Stomach smooth muscle (tissue), 2 donors: ENCODE measurements around the gene TRIM25.
A peak's percentile ranks its signal among the peaks of the same experiment; 100 is the strongest.

Source experiments
- H3K27ac ChIP-seq: one replicate; pipeline ENCODE4 v1.7.0; 2013; ENCODE audit warnings: mild to moderate bottlenecking, low read length, inconsistent platforms
- H3K27me3 ChIP-seq, 2 donors: one replicate each; pipeline ENCODE4 v1.7.0; 2013; ENCODE audit warnings: low read length in 2 of 2; ENCODE audit not compliant: insufficient read depth in 2 of 2, control insufficient read depth in 1 of 2
- H3K36me3 ChIP-seq, 2 donors: one replicate each; pipeline ENCODE4 v1.7.0; 2013; ENCODE audit warnings: low read length in 2 of 2; ENCODE audit not compliant: control insufficient read depth in 2 of 2, insufficient read depth in 2 of 2
- H3K4me1 ChIP-seq: one replicate; pipeline ENCODE4 v1.7.0; 2013; ENCODE audit warnings: low read length; ENCODE audit not compliant: control insufficient read depth, insufficient read depth
- H3K4me3 ChIP-seq, 2 donors: one replicate each; pipeline ENCODE4 v1.7.0; 2013; ENCODE audit warnings: low read length in 2 of 2
- H3K9ac ChIP-seq, 2 donors: one replicate each; pipeline ENCODE4 v1.7.0; 2013; ENCODE audit warnings: low read length in 2 of 2, mild to moderate bottlenecking in 1 of 2
- H3K9me3 ChIP-seq, 2 donors: one replicate each; pipeline ENCODE4 v1.7.0; 2013; ENCODE audit warnings: low read length in 2 of 2; ENCODE audit not compliant: control insufficient read depth in 2 of 2
- donor health status: healthy.
- donor health status: Pancreatic carcinoma.

The TRIM25 gene

GRCh38 chr17:56926270-56926669, 12.4 kb upstream of the TRIM25 start:
- Histone ChIP-seq H3K4me3 (no peak overlapping the region), H3K9ac (no peak overlapping the region), H3K9me3 (no peaks in the 10 kb centered on the region), H3K27me3 (no peaks in the 10 kb centered on the region), H3K36me3 (no peaks in the 10 kb centered on the region), H3K4me1 (no peaks in the 10 kb centered on the region), H3K27ac (no peak overlapping the region)

- H3K27ac ChIP-seq, result no peak overlapping the region
- H3K4me3 ChIP-seq, result no peak overlapping the region
- H3K4me1 ChIP-seq, result no peaks in the 10 kb centered on the region
- H3K36me3 ChIP-seq, result no peaks in the 10 kb centered on the region
- H3K9me3 ChIP-seq, result no peaks in the 10 kb centered on the region
- H3K27me3 ChIP-seq, result no peaks in the 10 kb centered on the region
- H3K9ac ChIP-seq, result no peak overlapping the region
Observed at GRCh38 chr17:56925088-56925487, 11.2 kb upstream of the TRIM25 start.

- no peaks in the 10 kb centered on the region for H3K36me3 ChIP-seq
- H3K9ac ChIP-seq, result no peak overlapping the region
- peaks cover 11% of the 10 kb centered on the region for H3K4me1 ChIP-seq
- no peak overlapping the region for H3K4me3 ChIP-seq
- no peaks in the 10 kb centered on the region for H3K9me3 ChIP-seq
- no peaks in the 10 kb centered on the region for H3K27me3 ChIP-seq
- H3K27ac ChIP-seq, result no peak overlapping the region
Observed at GRCh38 chr17:56919717-56920116, 5.9 kb upstream of the TRIM25 start.

GRCh38 chr17:56918916-56919315, 5.1 kb upstream of the TRIM25 start:
- Histone ChIP-seq H3K4me1 (peaks cover 11% of the 10 kb centered on the region), H3K27me3 (no peaks in the 10 kb centered on the region), H3K9me3 (no peaks in the 10 kb centered on the region), H3K36me3 (no peaks in the 10 kb centered on the region), H3K9ac (no peak overlapping the region), H3K4me3 (no peak overlapping the region), H3K27ac (no peak overlapping the region)

- Histone ChIP-seq H3K27me3 (no peaks in the 10 kb centered on the region), H3K4me3 (no peak overlapping the region), H3K9me3 (no peaks in the 10 kb centered on the region), H3K4me1 (peaks cover 19% of the 10 kb centered on the region), H3K27ac (no peak overlapping the region), H3K9ac (no peak overlapping the region), H3K36me3 (no peaks in the 10 kb centered on the region)
Observed at GRCh38 chr17:56917559-56918296, 3.9 kb upstream of the TRIM25 start.

GRCh38 chr17:56914581-56915273, 878 bp upstream of the TRIM25 start:
- peak overlapping the region; percentile 78 to 84 for H3K9ac ChIP-seq
- no peaks in the 10 kb centered on the region for H3K27me3 ChIP-seq
- no peaks in the 10 kb centered on the region for H3K36me3 ChIP-seq
- H3K4me1 ChIP-seq, result peaks cover 36% of the 10 kb centered on the region
- peak overlapping the region; percentile 73 to 98 for H3K4me3 ChIP-seq
- H3K27ac ChIP-seq, result peak overlapping the region; percentile 71
- no peaks in the 10 kb centered on the region for H3K9me3 ChIP-seq

- Histone ChIP-seq H3K4me3 (peak overlapping the region; percentile 73 to 98), H3K9ac (peak overlapping the region; percentile 74 to 78), H3K9me3 (no peaks in the 10 kb centered on the region), H3K4me1 (peaks cover 37% of the 10 kb centered on the region), H3K27ac (peak overlapping the region; percentile 71), H3K36me3 (peaks cover 0 to 1% of the 10 kb centered on the region in 2 donors), H3K27me3 (no peaks in the 10 kb centered on the region)
Observed at GRCh38 chr17:56913353-56913866, 439 bp downstream of the TRIM25 start.

- Histone ChIP-seq H3K4me3 (peak overlapping the region; percentile 73 to 98), H3K27me3 (no peaks in the 10 kb centered on the region), H3K9me3 (no peaks in the 10 kb centered on the region), H3K4me1 (peaks cover 39% of the 10 kb centered on the region), H3K27ac (no peak overlapping the region), H3K9ac (peak overlapping the region; percentile 74 to 78), H3K36me3 (peaks cover 4% of the 10 kb centered on the region in 2 donors)
Observed at GRCh38 chr17:56913000-56913311, 893 bp downstream of the TRIM25 start.

GRCh38 chr17:56912105-56912999, 1.5 kb downstream of the TRIM25 start:
- peak overlapping the region; percentile 74 to 78 for H3K9ac ChIP-seq
- peaks cover 39% of the 10 kb centered on the region for H3K4me1 ChIP-seq
- H3K9me3 ChIP-seq, result no peaks in the 10 kb centered on the region
- H3K27me3 ChIP-seq, result no peaks in the 10 kb centered on the region
- peak overlapping the region; percentile 37 for H3K27ac ChIP-seq
- peak overlapping the region; percentile 73 to 98 for H3K4me3 ChIP-seq
- H3K36me3 ChIP-seq, result peaks cover 9 to 10% of the 10 kb centered on the region in 2 donors

- H3K9me3 ChIP-seq, result no peaks in the 10 kb centered on the region
- peaks cover 37% of the 10 kb centered on the region for H3K4me1 ChIP-seq
- peak overlapping the region in 1 of 2 donors; percentile 22 for H3K4me3 ChIP-seq
- no peak overlapping the region for H3K9ac ChIP-seq
- no peaks in the 10 kb centered on the region for H3K27me3 ChIP-seq
- H3K36me3 ChIP-seq, result peaks cover 17 to 25% of the 10 kb centered on the region in 2 donors
- peak overlapping the region; percentile 24 for H3K27ac ChIP-seq
Observed at GRCh38 chr17:56910509-56911235, 3.2 kb downstream of the TRIM25 start.
